Measurements from ENCODE around the gene BEAN1. TPM values are rescaled to one million over a fixed set of nuclear protein-coding genes. Genes with fewer than 3 reads are reported as not detected.
A peak's percentile ranks its signal among the peaks of the same experiment; 100 is the strongest.
"Not testable (repeated sequence)": the region's sequence is repeated elsewhere in the genome, so short reads cannot be mapped to it uniquely, and the experiment has no call there.

BEAN1 gene
- total RNA-seq, 6 donors from 2014 or later, result 0.22 to 1.0 (median 0.35) TPM; not detected in 2

GRCh38 chr16:66511602-66512271, 84.6 kb downstream of the BEAN1 start:
- Histone ChIP-seq H3K27me3 (no peaks in the 10 kb centered on the region), H3K9me3 (no peaks in the 10 kb centered on the region), H3K27ac (peak overlapping the region; percentile 57 to 84 (median 80)), H3K4me1 (peaks cover 71 to 76% (median 71%) of the 10 kb centered on the region in 4 donors), H3K4me3 (no peak overlapping the region), H3K36me3 (peaks cover 0 to 8% (median 3%) of the 10 kb centered on the region in 4 donors)
- ATAC-seq (ENCODE audit: low FRiP score in 2 of 2), result peak; percentile 7 to 15
- no peak for DNase-seq
- 74 to 77% methylated on average over 12 to 13 of the region's 13 CpGs for WGBS, 2 donors
- TF ChIP-seq POLR2AphosphoS5 (IDR thresholded peaks at IDR 0.05), result no peak

DNA sequence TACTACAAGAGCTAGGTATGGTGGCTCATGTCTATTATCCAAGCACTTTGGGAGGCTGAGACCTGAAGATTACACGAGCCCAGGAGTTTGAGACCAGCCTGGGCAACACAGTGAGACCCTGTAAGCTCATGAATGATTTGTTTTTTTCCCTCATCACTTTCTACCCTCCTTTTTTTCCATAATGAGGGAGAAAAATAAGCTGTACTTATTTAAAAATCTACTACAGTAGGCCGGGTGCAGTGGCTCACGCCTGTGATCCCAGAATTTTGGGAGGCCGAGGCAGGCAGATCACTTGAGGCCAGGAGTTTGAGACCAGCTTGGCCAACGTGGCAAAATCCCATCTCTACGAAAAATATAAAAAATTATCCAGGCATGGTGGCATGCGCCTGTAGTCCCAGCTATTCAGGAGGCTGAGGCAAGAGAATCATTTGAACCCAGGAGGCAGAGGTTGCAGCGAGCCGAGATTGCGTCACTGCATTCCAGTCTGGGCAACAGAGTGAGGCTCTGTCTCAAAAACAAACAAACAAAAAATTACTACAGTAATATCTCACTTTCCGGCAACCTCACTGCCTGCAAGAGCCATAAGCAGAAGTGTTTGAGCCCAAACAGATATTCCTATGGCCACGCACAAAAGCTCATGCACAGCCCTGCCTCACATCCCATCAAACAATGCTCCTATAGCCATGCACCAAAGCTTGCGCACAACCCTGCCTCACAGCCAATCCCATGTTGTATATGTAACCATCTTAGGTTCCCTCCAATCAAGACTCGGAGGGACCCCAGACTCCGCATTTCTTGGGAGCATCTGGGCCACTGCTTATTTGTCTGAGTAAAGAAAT, 85.4 kb downstream of the BEAN1 start:
- ATAC-seq (ENCODE audit: low FRiP score in 2 of 2), result peak in 1 of 2 donors; percentile 0
- TF ChIP-seq, protein P1, sequence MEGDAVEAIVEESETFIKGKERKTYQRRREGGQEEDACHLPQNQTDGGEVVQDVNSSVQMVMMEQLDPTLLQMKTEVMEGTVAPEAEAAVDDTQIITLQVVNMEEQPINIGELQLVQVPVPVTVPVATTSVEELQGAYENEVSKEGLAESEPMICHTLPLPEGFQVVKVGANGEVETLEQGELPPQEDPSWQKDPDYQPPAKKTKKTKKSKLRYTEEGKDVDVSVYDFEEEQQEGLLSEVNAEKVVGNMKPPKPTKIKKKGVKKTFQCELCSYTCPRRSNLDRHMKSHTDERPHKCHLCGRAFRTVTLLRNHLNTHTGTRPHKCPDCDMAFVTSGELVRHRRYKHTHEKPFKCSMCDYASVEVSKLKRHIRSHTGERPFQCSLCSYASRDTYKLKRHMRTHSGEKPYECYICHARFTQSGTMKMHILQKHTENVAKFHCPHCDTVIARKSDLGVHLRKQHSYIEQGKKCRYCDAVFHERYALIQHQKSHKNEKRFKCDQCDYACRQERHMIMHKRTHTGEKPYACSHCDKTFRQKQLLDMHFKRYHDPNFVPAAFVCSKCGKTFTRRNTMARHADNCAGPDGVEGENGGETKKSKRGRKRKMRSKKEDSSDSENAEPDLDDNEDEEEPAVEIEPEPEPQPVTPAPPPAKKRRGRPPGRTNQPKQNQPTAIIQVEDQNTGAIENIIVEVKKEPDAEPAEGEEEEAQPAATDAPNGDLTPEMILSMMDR (IDR thresholded peaks at IDR 0.05), result no peak
- TF ChIP-seq EP300 (IDR thresholded peaks at IDR 0.05) (no peak), POLR2AphosphoS5 (IDR thresholded peaks at IDR 0.05) (no peak), POLR2A (IDR thresholded peaks at IDR 0.05) (no peak)

GRCh38 chr16:66513111-66513723, 86.1 kb downstream of the BEAN1 start:
- WGBS, 2 donors, result 61 to 71% methylated on average over 6 to 8 of the region's 8 CpGs
- TF ChIP-seq POLR2A (IDR thresholded peaks at IDR 0.05) (peak in 1 of 4 donors; percentile 23), POLR2AphosphoS5 (IDR thresholded peaks at IDR 0.05) (no peak)
- H3K36me3 ChIP-seq, result peaks cover 0 to 8% (median 3%) of the 10 kb centered on the region in 4 donors
- no peaks in the 10 kb centered on the region for H3K9me3 ChIP-seq
- H3K4me3 ChIP-seq, result no peak overlapping the region
- no peaks in the 10 kb centered on the region for H3K27me3 ChIP-seq
- ATAC-seq (ENCODE audit: low FRiP score in 2 of 2) (no peak), DNase-seq (no peak)
- H3K27ac ChIP-seq, result peak overlapping the region in 3 of 4 donors; percentile 79 to 84 (median 80)
- H3K4me1 ChIP-seq, result peaks cover 74 to 77% (median 76%) of the 10 kb centered on the region in 4 donors

More for the DNA sequence above, 85.4 kb downstream of the BEAN1 start:
- WGBS, 2 donors, result 84% methylated on average over 15 of the region's 15 CpGs
- Histone ChIP-seq H3K9me3 (no peaks in the 10 kb centered on the region), H3K36me3 (peaks cover 0 to 8% (median 3%) of the 10 kb centered on the region in 4 donors), H3K27ac (peak overlapping the region; percentile 57 to 84 (median 80)), H3K4me3 (no peak overlapping the region), H3K27me3 (no peaks in the 10 kb centered on the region), H3K4me1 (peaks cover 74 to 75% (median 75%) of the 10 kb centered on the region in 4 donors)
- no peak for DNase-seq

- not testable (repeated sequence) for H3K27ac ChIP-seq; H3K27me3 ChIP-seq; H3K9me3 ChIP-seq; ATAC-seq (ENCODE audit: low FRiP score in 2 of 2); H3K4me3 ChIP-seq; DNase-seq; H3K36me3 ChIP-seq
- peaks cover 77 to 80% (median 78%) of the 10 kb centered on the region in 4 donors for H3K4me1 ChIP-seq
- 94 to 97% methylated on average over 7 to 9 of the region's 17 CpGs for WGBS, 2 donors
Observed at GRCh38 chr16:66514391-66514790, 87.3 kb downstream of the BEAN1 start.

DNA sequence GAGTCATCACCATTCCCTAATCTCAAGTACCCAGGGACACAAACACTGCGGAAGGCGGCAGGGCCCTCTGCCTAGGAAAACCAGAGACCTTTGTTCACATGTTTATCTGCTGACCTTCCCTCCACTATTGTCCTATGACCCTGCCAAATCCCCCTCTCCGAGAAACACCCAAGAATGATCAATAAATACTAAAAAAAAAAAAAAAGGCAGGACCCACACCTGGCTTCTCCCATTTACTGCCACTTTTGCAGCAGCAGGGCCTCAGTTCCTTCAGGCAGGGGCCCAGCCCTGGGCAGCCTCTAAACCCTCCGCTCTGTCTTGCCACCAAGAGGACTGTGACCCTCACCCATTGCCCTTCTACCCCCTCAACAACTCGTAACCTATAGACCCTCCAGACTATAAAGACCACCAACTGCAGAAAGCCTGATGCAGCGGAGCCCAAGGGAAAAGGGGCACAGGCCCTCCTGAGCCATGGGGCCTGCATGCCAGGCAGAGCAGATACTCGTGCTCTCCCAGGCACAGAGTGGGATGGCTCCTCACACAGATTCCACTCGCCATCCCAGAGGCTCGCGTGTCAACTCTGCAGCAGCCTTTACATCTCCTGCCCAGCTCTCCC, 88.0 kb downstream of the BEAN1 start:
- not testable (repeated sequence) for H3K4me3 ChIP-seq; DNase-seq; H3K9me3 ChIP-seq; ATAC-seq (ENCODE audit: low FRiP score in 2 of 2); H3K27me3 ChIP-seq; H3K36me3 ChIP-seq
- WGBS, 2 donors, result 79 to 86% methylated on average over 5 to 10 of the region's 10 CpGs
- peak overlapping the region; percentile 90 to 97 (median 94) for H3K27ac ChIP-seq
- H3K4me1 ChIP-seq, result peaks cover 77 to 82% (median 80%) of the 10 kb centered on the region in 4 donors

- H3K4me1 ChIP-seq, result peaks cover 77 to 83% (median 80%) of the 10 kb centered on the region in 4 donors
- ATAC-seq (ENCODE audit: low FRiP score in 2 of 2), result peak; percentile 7 to 20
- DNase-seq, result peak in 1 of 2 donors; percentile 62
Observed at GRCh38 chr16:66515596-66516508, 88.8 kb downstream of the BEAN1 start.

More at GRCh38 chr16:66515596-66516508, 88.8 kb downstream of the BEAN1 start:
- Histone ChIP-seq H3K36me3 (peaks cover 0 to 8% (median 3%) of the 10 kb centered on the region in 4 donors), H3K4me3 (peak overlapping the region in 1 of 4 donors; percentile 19), H3K27ac (peak overlapping the region; percentile 90 to 97 (median 94)), H3K9me3 (no peaks in the 10 kb centered on the region), H3K27me3 (no peaks in the 10 kb centered on the region)
- WGBS, 2 donors, result 47 to 51% methylated on average over 11 to 12 of the region's 12 CpGs
- TF ChIP-seq POLR2A (IDR thresholded peaks at IDR 0.05), result no peak
- TF ChIP-seq, protein P1 (IDR thresholded peaks at IDR 0.05), result peak; percentile 28 to 70 (median 56)
